AG08396 (cell line): ENCODE measurements around the gene CEP63.
"Not testable (repeated sequence)": the region's sequence is repeated elsewhere in the genome, so short reads cannot be mapped to it uniquely, and the experiment has no call there.

Experiments used
- DNase-seq: peaks from one replicate; pipeline ENCODE4 v3.0.0; 2012; ENCODE audit warnings: low spot score, mixed read lengths

The CEP63 gene

DNA sequence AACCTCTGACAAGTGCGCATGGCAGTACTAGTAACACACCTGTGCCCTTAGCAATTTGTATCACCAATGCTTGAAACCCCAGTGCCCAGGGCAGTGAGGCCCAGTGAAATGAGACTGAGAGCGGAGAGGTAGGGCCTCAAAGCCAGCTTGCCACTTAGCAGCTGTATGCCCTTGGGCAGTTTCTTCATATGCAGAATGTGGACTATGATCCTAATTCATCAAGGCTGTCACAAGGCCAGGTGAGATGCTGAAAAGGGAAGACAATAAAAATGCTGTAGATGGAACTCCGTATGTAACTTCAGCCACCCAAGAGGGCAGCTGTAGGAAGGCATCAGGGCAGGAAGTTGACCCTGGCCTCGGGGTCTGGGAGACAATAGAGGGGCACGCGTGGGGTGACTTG lies 90.6 kb downstream of the CEP63 start:
- DNase-seq = no peak

DNA sequence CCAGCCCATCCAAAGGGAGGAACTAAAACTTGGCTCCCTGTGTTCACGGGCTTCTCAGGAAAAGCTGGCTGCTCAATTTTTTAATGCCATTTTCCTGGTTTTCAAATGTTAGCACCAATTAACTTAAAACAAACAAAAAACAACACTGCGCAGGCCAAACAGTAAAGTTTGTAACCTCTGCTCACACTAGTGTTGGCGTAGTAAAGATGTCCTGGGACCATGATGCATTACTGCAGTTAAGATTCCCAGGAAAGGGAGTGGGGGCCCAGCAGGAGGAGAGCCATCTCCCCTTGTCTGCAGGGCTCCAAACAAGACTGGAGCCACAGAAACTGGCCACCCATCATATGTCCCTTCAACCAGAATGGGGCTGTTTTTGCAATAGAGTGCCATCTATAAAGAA lies 91.0 kb downstream of the CEP63 start:
- no peak for DNase-seq

- no peak for DNase-seq
Observed at GRCh38 chr3:134579141-134579665, 93.3 kb downstream of the CEP63 start.

DNA sequence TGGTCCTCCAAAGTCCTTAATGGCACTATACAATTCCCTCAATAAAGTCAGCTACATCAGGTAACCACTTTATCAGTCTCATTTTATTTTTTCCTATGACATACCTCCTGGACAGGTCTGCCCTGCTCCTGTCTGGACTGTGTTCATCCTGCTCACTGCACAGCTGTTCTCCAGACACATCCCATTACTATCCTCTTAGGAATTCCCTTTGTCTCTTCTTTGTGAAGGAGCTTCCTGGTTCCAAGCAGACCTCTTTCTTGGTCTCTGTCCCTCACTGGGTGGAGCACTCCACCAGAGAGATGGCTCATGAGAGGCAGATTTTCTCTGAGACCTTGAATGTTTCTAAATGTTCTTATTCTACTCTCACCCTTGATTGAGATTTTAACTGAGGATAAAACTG lies 104.9 kb downstream of the CEP63 start:
- no peak for DNase-seq

DNA sequence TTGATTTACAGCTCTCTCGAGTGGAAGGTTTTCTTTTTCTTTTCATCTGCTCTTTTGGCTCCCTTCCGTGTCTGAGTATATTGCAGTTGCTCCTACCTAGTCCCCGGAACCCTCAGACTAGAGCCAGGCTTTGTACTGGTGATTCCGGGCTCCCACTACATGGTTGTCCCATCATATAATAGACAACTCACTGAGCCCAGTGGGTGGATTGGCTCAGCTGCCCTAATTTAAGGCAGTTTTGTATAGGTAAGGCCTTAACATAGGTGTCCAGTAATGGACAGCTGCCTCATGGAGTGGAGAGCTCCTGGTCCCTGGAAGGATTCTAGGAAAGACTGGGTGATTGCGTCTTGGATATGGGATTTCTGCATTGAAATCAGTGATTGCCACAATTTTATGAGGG lies 106.9 kb downstream of the CEP63 start:
- DNase-seq = no peak

- DNase-seq = no peak
Observed at GRCh38 chr3:134594331-134594741, 108.5 kb downstream of the CEP63 start.

DNA sequence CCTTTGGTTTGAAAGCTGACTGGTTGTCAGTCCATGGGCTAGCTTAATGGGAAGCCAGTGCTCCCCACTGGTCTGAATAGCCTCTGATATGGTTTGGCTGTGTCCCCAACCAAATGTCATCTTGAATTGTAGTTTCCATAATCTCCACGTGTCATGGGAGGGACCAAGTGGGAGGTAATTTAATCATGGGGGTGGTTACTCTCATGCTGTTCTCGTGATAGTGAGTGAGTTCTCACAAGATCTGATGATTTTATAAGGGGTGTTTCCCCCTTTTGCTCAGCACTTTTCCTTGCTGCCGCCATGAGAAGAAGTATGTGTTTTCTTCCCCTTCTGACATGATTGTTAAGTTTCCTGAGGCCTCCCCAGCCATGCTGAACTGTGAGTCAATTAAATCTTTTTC lies 109.1 kb downstream of the CEP63 start:
- not testable (repeated sequence) for DNase-seq

DNA sequence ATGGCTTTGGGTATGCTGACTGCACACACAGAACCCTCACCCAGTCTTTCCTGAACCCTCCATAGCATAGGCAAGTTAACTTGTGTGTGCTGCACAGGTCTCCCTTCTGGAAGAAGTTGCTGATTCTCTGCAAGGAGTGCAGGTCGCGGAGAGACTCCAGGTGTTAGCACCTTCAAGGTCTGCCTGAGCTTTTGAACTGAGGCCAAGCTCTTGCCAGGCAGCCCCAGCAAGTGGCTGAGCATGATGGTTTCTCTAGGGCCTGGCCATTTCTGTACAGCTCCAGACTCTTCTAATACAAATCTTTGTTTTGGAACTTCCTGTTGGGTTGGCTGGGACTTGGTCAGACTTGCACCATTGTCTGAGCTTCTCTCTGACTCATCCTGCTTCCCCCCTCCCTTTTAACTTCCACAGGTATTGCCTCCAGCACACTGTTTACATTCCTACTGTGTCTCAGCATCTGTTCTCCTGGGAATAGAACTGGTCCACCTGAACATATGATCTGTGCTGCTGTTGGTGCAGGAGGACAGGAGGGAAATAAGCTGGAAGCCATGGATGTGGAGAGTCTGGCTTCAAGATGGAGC lies 111.6 kb downstream of the CEP63 start:
- DNase-seq = no peak

DNA sequence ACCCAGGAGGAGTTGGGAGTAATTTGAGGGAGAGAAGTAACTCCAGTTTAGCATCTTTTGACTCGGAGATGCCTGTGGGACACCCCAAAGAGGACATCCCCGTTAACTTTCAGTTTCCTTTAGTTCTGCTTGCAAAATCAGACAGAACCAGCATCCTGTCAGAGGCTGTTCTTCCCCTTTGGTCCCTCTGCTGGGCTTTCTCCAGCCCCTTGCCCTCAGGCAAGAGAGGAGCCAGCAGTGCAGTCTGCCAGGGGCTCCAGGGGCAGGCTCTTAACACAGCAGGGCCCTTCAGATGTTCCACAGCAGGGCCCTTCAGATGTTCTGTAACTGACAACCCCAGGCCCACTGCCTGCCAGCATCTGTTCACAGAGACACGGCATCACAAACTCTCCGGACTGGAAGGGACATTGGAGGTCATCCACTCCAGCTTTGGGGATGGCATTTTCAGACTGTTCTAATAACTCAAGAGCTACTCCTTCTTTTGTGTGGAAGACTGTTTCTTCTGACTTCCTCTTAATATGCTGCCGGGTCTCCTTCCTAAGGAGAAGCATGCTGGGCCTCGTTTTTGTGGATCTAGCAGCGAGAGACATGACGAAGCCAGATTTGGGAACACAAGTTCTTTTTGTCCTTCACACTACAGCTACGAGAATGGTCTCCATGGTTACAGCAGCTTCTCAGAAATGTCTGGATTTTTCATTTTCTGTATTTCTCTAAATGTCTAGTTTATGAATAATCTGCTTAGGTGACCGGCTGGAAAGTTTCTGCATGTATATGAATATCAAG lies 113.1 kb downstream of the CEP63 start:
- DNase-seq = no peak

DNA sequence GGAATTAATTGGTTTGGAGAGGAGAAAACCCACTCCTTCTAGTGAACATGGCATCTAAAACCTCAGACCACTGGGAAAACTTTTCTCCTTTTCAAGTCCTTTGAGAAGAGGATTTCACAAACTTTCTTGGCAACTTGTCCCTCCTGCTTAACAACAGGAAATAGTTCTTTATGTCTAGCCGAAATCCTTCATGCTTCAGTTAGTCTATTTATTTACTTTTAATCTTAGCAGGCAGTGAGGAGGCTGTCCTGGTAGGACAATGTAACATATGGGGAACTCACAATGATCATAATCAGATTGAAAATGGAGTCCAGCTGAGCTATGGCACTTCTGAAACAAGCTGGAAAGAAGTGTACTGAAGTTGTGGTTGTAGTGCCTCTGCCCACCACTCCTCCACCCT lies 114.3 kb downstream of the CEP63 start:
- no peak for DNase-seq

- DNase-seq = peak; percentile 89
Observed at GRCh38 chr3:134600685-134601463, 115.0 kb downstream of the CEP63 start.

DNA sequence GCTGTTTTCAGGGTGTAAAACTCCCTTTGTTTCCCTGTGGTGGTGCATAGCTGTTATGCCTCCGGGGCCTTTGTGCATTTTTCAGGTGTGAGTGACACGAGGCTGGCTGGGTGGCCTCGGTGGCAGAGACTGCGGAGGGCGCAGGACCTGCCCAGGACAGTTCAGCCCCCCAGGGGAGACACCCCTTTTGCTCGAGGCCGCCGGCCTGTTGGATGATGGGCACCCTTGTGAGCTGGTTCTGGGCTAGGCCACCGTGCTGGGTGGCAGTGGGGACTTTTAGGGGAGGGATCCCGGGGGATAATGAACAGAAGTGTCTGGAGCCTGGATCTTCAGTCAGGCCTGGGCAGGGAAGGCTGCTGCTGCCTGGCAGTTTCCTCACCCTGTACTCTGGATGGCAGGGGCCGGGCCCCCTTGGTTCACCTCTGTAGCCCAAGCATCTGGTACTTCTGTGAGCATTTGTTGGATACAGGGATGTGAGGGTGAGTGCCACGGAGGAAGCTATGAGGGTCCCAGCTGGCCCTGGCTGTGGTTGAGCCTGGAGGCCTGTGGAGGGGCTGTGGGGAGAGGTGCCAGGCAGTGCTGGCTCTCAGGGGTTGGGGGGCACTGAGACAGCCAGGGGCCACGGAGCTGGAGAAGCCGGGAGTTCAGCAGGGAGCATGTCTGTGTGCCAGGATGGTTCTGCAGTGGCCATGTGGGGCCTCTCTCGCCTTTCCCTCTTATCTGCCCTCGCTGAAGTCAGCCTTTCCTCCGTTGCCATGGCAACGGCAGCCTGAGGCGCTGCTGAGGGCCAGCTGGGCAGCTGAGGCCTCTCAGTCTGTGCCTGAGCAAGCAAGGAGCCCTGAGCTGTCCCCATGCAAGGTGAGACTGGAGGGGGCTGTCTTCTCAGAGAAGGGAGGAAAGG lies 115.9 kb downstream of the CEP63 start:
- peak; percentile 61 for DNase-seq

DNA sequence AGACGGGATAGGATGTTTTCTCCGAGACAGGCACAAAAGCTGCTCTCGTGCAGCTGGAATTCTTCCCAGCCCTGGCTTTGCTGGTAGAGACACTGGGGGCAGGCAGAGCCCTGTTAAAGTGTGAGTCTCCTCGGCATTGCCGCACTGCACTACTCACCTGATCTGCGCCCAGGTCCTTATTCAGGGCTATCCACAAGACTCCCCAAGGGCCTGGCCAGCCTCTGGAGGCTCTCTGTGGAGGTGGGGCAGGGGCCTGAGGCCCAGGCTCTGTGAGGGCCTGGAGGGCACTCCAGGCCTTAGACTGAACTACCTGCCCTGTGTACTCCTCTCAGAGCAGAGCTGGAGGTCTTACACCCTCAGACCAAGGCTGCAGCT lies 116.6 kb downstream of the CEP63 start:
- DNase-seq = no peak

- DNase-seq = no peak
Observed at GRCh38 chr3:134603480-134603879, 117.6 kb downstream of the CEP63 start.

DNA sequence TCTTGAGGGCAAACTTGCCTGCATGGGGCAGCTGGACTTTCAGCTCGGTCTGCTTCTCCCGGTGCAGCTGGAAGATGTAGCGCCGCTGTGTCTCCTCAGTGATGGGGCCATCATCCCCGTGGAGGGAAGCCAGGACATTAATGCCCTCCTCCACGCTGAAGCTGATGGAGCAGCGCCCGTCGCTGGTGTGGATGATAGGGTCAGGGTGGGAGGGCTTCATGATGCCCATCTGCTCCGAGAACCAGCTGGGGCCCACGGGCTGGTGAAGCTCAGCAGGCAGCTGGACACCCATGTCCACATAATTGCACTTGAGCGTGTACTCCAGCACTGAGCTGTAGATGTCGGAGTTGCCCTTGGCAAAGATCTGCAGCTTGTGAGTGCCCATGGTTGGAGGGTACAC lies 118.1 kb downstream of the CEP63 start:
- DNase-seq = no peak

GRCh38 chr3:134605556-134605955 lies 119.7 kb downstream of the CEP63 start:
- no peak for DNase-seq

DNA sequence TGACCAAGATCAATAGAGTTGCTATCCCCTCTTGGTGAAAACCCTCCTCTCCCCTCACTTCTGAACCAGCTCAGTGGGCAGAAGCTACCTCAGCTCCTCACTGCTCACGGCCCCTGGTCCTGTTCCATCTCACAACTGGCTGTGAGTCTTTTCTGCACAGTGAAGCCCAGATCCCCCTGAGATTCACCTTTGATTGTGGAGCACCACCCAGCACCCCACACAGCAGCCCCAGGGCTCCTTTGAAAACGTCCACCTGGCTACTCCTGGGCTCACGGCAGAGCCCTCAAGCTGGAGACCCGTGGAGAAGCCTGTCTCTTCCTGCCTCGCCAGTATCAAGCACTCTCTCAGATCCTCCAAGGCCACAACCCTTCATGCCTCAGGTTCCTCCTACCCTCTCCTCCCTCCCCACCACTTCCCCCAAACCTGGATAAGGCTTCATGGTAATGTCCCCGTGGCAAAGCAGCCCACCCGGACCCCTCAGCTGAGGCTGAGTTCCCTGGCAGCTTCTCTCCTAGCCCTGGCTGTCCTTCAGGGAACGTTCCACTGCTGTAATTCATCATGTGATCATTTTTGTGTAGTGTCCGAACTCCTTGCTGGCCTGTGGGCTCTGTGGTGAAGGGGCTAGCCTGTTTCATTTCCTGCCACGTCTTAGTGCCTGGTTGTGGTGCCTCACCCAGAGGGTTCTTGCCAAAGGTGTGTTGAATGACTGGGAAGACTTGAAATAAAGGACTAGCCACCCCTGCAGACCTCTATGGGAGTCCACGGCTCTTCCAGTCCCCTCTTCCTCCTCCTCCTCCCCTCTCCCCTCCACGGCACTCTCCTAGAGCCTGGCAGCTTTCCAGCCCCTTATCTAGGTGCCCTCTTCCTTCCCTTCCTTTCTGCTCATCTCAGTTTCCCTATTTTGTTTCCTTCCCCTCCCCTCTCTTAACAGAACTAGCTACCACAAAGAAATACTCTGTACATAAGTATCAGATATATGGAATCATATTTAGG lies 120.5 kb downstream of the CEP63 start:
- DNase-seq = no peak

DNA sequence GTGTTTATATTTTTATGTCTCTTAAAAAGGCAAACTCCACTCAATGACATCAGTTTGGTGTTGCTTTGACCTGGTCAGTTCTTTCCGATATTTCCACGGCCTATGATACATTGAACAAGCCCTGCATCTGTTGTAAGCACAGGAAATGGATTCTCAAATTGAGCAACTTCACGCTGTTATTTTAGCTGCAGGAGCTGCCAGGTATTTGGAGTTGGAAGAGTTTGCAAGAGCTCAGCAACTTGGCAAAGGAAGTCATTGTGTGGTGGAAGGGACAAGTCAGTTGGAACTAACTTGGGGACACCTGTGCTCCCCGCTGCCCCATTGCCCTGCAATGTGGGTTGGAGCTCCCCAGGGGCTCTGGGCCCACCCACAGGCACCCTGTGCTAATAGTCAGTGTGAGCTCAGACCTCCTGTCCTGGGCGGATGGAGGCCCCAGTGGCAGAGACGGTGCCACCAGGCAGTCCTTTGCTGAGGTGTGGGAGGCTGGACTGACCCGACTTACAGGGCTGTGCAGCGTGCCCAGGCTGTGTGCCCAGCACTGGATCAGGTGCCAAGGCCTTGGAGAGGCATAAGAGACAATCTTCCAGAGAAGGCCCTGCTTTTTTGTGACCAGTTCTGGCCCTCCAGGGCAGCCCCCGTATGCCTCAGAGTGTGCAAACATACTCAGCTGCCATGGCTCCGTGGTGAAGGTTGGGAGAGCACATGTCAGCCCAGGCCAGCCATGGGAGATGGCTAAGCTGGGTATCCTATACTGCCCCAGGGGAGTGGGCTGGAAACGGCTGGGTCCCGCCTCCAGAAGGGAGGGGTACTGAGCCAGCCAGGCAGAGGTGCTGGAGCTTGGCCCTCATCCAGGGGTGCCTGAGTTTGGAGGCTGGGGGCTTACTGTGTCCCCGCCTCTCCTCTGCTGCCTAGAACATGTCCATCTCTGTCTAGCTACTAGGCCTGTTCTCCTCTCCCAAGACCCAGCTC lies 121.5 kb downstream of the CEP63 start:
- DNase-seq = no peak

DNA sequence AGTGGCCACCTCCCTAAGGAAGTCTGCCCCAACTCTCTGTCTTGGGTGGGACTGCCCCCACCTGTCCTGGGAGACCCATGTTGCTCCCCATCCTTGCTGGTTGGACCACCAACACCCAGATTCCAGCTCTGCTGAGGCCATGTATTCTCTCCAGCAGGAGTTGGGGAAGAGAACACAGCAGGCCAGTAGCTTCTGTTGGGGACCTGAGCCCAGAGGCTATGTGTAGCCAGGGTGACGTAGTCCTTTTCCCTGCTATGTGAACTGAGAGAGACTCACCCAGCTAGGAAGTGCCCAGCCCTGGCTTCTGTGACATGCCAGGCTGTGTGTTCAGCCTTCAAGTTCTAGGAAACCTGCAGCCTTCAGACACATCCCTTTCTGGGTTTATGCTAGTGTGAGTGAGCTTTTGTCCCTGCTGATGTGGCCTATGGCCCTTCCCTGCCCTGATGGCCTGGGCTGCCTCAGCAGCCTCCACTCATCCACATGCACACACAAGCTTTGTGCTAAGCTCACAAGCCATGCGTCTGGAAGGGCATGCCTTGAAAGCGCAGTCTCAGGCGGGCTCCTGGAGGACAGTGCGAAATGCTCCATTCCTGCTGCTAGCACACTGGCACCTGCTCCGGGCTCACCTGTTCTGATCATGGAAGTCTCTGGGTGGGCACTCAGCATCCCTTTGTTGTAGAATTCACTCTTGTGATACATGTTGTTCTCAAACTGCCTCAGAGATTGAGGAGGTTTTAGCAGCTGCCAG lies 122.3 kb downstream of the CEP63 start:
- no peak for DNase-seq
